ENCODE measurements around the gene RHOBTB3.
"Not testable (repeated sequence)": the region's sequence is repeated elsewhere in the genome, so short reads cannot be mapped to it uniquely, and the experiment has no call there.

The RHOBTB3 gene

GRCh38 chr5:95822043-95822541 is 91.0 kb downstream of the RHOBTB3 start:
- DNase-seq: peak in 1 of 5 experiments; percentile 16

GRCh38 chr5:95822542-95823181 is 91.5 kb downstream of the RHOBTB3 start, which contains the start of gene GLRX:
GLRX (minus strand) TSS chr5:95822726; CDS start chr5:95822662, 64 bp downstream.
- peak in 4 of 5 experiments; percentile 21 to 77 (median 58) for DNase-seq

DNA sequence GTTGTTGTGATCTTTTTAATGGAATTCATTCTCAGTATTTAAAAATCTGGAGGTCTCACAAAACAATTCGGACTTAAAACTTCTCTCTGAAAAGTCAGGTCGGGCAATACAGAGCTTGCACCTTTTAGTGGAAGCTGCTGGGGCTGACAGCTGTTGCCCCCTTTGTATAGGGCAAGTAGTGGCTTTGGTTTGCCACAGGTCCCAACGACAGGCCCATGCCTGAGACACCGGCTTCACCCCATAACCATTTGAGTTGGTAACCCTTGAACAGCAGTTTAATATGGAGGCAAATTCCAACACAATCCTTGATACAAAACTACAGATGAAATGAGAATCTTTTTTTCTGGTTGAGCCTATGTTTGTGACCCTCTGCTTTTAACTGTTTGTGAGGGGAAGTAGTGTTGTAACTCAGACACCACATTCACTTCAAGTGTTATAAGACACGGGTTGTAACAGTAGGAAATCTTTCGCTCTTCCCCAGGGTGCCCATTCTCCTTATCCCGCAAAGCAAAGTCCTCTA is 92.1 kb downstream of the RHOBTB3 start:
- peak in 1 of 5 experiments; percentile 43 for DNase-seq

GRCh38 chr5:95823738-95824609 is 92.8 kb downstream of the RHOBTB3 start:
- peak in 3 of 5 experiments; percentile 59 to 91 (median 79) for DNase-seq

- no peak for DNase-seq
Measured at GRCh38 chr5:95824747-95825146, 93.6 kb downstream of the RHOBTB3 start.

DNA sequence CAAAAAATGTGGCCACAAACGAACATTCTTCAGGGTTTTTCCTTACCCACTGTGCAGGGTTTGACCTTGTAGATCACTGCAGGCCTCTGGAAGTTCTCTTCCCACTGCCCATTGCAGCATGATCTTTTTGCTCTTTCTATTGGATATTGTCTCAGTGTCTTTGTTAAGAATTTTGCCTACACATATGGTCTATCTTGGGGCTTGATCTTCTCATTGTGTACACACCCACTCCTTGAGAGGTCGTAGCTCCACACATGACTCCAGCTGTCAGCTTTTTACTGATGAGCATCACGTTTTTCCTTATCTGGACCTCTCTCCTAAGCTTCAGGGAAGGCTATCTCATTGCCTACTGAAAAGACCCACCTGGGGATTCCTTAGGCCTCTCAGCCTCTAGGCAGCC is 94.4 kb downstream of the RHOBTB3 start:
- DNase-seq: no peak

DNA sequence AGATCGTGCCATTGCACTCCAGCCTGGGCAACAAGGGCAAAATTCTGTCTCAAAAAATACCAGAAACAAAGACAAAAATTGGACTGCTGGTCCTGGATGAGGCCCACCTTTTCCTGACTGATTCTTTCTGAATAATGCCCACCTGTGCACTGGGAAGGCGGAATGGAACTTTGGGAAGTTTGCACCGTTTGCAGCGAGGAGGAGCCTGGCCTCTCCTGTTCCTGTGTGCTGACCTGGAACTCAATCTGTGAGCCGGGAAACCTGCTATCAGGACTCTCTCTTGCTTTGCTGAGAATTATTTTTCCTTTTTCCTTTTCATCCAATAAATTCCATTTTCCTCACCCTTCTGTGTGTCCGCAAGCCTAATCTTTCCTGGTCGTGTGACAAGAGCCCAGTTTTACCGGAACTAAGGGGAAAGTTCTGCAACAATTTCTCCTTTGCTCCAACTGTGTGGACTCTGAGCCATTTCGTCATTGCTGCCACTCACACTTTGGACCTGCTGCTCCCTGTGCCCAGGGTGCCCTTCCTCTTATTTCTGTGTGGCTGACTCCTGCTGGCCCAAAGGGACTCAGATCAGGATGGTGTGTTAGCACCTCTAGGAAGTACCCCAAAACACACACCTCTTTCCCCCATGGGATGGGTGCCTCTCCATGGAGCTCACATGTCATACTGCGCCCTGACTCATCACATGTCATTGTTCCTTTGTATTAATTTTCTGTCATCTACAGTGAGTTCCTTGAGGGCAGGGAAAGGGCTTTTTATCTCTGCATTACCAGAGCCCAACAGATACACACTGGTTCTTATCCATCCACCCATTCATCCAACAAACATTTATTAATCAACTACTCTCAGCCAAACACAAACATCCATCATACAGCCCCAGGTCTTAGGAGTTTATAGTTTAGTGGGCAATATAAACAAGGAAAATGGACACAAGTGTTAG is 96.1 kb downstream of the RHOBTB3 start:
- DNase-seq: no peak

- DNase-seq: no peak
Measured at GRCh38 chr5:95827892-95828246, 96.7 kb downstream of the RHOBTB3 start.

- no peak for DNase-seq
Measured at GRCh38 chr5:95830226-95830625, 99.1 kb downstream of the RHOBTB3 start.

GRCh38 chr5:95832664-95833063 is 101.5 kb downstream of the RHOBTB3 start:
- DNase-seq: no peak

- no peak for DNase-seq
Measured at GRCh38 chr5:95835682-95836385, 104.7 kb downstream of the RHOBTB3 start.

GRCh38 chr5:95836544-95836943 is 105.4 kb downstream of the RHOBTB3 start:
- no peak for DNase-seq

GRCh38 chr5:95836971-95837370 is 105.8 kb downstream of the RHOBTB3 start:
- DNase-seq: not testable (repeated sequence)

- DNase-seq: no peak
Measured at GRCh38 chr5:95837492-95837891, 106.4 kb downstream of the RHOBTB3 start.

GRCh38 chr5:95838001-95838520 is 106.9 kb downstream of the RHOBTB3 start:
- no peak for DNase-seq

DNA sequence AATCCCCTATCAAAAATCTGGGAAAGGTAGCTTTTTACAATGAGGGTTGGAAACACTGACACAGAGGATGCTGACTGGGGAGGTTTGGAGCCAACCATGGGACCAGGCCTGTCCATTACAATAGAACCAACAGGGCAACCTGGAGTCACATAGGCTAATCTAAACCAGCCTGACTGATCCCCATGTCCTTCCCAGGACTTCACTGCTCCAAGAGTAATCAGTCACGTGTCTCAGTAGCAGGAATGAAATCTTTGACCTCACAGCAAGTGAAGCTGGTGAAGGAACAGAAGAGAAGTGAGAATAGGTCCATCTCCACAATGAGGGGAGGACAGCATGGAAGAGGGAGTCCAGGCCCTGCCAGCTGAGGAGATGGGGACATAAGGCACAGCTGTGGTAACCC is 107.4 kb downstream of the RHOBTB3 start:
- DNase-seq: no peak

DNA sequence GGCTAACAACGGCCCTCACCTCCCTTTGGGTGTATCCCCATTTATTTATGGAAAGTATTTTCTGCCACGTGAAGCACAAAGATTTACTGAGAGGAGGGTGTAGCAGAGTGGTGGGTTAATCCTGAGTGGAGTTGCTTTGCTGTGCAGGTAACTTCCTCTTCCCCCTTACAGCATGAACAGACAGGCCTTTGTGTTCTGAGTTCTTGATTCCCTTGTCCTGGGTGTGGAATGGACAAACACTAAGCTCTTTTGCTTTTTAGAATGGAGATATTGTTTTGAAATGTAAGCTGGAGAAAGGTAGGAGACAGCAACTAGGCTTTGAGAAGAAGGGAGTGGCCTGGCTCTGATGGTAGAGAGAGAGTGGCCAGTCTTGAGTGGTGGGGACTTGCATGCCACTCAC is 108.5 kb downstream of the RHOBTB3 start:
- no peak for DNase-seq

GRCh38 chr5:95840956-95841705 is 110.0 kb downstream of the RHOBTB3 start:
- no peak for DNase-seq

DNA sequence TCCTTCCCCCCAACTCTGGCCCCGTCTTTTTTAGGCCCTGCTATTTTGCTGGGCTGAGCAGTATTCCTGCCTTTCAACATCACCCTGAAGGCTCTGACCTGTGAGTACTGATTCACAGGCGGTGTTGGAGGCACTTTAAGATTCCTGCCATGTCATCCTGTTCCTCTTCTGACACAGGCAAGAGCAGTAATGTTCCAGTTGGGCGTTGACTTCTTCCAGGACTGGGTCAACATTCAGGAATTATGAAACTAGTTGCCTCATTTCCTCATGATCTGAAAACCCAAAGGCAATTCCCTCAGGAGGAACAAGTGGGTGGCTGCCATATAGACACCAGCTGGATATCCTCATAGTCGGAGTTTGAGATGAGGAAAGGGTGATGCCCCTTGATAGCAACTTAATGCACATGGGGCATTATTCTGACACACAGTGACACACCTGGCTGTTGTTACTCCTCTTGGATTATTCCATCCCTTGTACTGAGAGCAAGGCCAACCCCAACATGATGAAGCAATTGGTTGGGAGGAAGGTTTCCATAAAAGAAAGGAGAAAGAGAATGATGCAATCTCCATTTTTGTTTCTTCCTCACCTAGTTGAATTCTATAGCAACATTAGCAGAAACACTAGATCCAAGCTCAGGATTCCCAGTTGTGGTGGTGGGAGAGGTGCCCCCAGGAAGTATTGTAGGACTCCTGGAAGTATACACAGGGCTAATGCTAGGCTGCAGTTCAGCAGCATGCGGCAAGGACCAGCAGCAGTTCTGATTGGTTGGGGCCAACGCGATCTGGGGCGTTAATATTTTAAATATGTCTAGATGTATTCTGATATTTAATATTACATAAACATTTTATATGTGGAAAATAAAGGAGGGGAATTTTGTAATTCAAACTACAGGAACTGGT is 111.0 kb downstream of the RHOBTB3 start:
- no peak for DNase-seq

Data from T-helper 2 cell (primary cell).